ENCODE measurements around the gene AADAC.
"Not testable (repeated sequence)": the region's sequence is repeated elsewhere in the genome, so short reads cannot be mapped to it uniquely, and the experiment has no call there.

AADAC gene

GRCh38 chr3:151845306-151845905 lies 31.5 kb downstream of the AADAC start:
- H3K4me1 ChIP-seq (ENCODE audit: control insufficient read depth in 1 of 2, insufficient read depth in 2 of 2, low read length in 2 of 2): no peaks in the 10 kb centered on the region
- H3K4ac ChIP-seq (ENCODE audit: low read depth, low read length): no peak overlapping the region
- H2BK5ac ChIP-seq (ENCODE audit: low read depth, low read length, poor library complexity): no peak overlapping the region
- H4K12ac ChIP-seq (ENCODE audit: low read depth, low read length): no peak overlapping the region
- H3K9me3 ChIP-seq (ENCODE audit: insufficient read depth, low read depth, low read length): no peaks in the 10 kb centered on the region
- no peak overlapping the region for H3K14ac ChIP-seq (ENCODE audit: low read length)
- no peaks in the 10 kb centered on the region for H3K79me2 ChIP-seq (ENCODE audit: control insufficient read depth, insufficient read depth, low read length, poor library complexity)
- H3K9ac ChIP-seq (ENCODE audit: low read length): no peak overlapping the region
- H4K8ac ChIP-seq (ENCODE audit: low read depth, low read length): no peak overlapping the region
- DNase-seq: no peak
- no CpG with 5 or more reads among the region's 3 CpGs for WGBS (ENCODE audit: extremely low coverage, insufficient coverage, insufficient read length)
- H2BK120ac ChIP-seq (ENCODE audit: insufficient read depth, low read length, poor library complexity): no peak overlapping the region
- no peak overlapping the region for H3K4me3 ChIP-seq (ENCODE audit: low read depth, low read length)
- no peak overlapping the region for H3K27ac ChIP-seq (ENCODE audit: low read depth, low read length)
- no peak overlapping the region for H2AFZ ChIP-seq (ENCODE audit: insufficient read depth, low read length, poor library complexity)
- H3K18ac ChIP-seq (ENCODE audit: low read length): no peak overlapping the region
- no peaks in the 10 kb centered on the region for H3K36me3 ChIP-seq (ENCODE audit: control insufficient read depth in 1 of 2, insufficient read depth in 2 of 2, low read length in 2 of 2)
- no peaks in the 10 kb centered on the region for H3K27me3 ChIP-seq (ENCODE audit: insufficient read depth, low read length)
- H4K91ac ChIP-seq (ENCODE audit: low read depth, low read length): no peak overlapping the region
- no peaks in the 10 kb centered on the region for H3K79me1 ChIP-seq (ENCODE audit: low read length)
- H2AK5ac ChIP-seq (ENCODE audit: low read length): no peak overlapping the region
- H3K23ac ChIP-seq (ENCODE audit: low read length): no peak overlapping the region
- H2BK12ac ChIP-seq (ENCODE audit: low read length): no peak overlapping the region
- H3K4me2 ChIP-seq (ENCODE audit: low read length): no peak overlapping the region

- H2BK5ac ChIP-seq (ENCODE audit: low read depth, low read length, poor library complexity): not testable (repeated sequence)
These were observed 36.1 kb downstream of the AADAC start for GRCh38 chr3:151850065-151850464.

GRCh38 chr3:151852074-151852811 lies 38.3 kb downstream of the AADAC start:
- no peak overlapping the region for H3K23ac ChIP-seq (ENCODE audit: low read length)
- no peak overlapping the region for H2BK120ac ChIP-seq (ENCODE audit: insufficient read depth, low read length, poor library complexity)
- no peak overlapping the region for H3K14ac ChIP-seq (ENCODE audit: low read length)
- H4K91ac ChIP-seq (ENCODE audit: low read depth, low read length): no peak overlapping the region
- no peaks in the 10 kb centered on the region for H3K36me3 ChIP-seq (ENCODE audit: control insufficient read depth in 1 of 2, insufficient read depth in 2 of 2, low read length in 2 of 2)
- H3K79me2 ChIP-seq (ENCODE audit: control insufficient read depth, insufficient read depth, low read length, poor library complexity): no peaks in the 10 kb centered on the region
- H3K4me2 ChIP-seq (ENCODE audit: low read length): no peak overlapping the region
- H3K9ac ChIP-seq (ENCODE audit: low read length): no peak overlapping the region
- no peaks in the 10 kb centered on the region for H3K79me1 ChIP-seq (ENCODE audit: low read length)
- no peak overlapping the region for H3K4me3 ChIP-seq (ENCODE audit: low read depth, low read length)
- H2BK5ac ChIP-seq (ENCODE audit: low read depth, low read length, poor library complexity): no peak overlapping the region
- no peak overlapping the region for H3K18ac ChIP-seq (ENCODE audit: low read length)
- H3K4ac ChIP-seq (ENCODE audit: low read depth, low read length): no peak overlapping the region
- no peaks in the 10 kb centered on the region for H3K27me3 ChIP-seq (ENCODE audit: insufficient read depth, low read length)
- H2BK12ac ChIP-seq (ENCODE audit: low read length): no peak overlapping the region
- no peak overlapping the region for H4K8ac ChIP-seq (ENCODE audit: low read depth, low read length)
- H3K4me1 ChIP-seq (ENCODE audit: control insufficient read depth in 1 of 2, insufficient read depth in 2 of 2, low read length in 2 of 2): peaks cover 0 to 3% of the 10 kb centered on the region in 2 experiments
- no peak overlapping the region for H2AK5ac ChIP-seq (ENCODE audit: low read length)
- no peak for DNase-seq
- WGBS (ENCODE audit: extremely low coverage, insufficient coverage, insufficient read length): no CpG with 5 or more reads among the region's 11 CpGs
- H4K12ac ChIP-seq (ENCODE audit: low read depth, low read length): no peak overlapping the region
- H3K27ac ChIP-seq (ENCODE audit: low read depth, low read length): no peak overlapping the region
- no peak overlapping the region for H2AFZ ChIP-seq (ENCODE audit: insufficient read depth, low read length, poor library complexity)
- peaks cover 1% of the 10 kb centered on the region for H3K9me3 ChIP-seq (ENCODE audit: insufficient read depth, low read depth, low read length)

More at GRCh38 chr3:151850065-151850464, 36.1 kb downstream of the AADAC start:
- not testable (repeated sequence) for H3K4me2 ChIP-seq (ENCODE audit: low read length); H4K91ac ChIP-seq (ENCODE audit: low read depth, low read length); H2AK5ac ChIP-seq (ENCODE audit: low read length); H3K14ac ChIP-seq (ENCODE audit: low read length); H3K4me1 ChIP-seq (ENCODE audit: control insufficient read depth in 1 of 2, insufficient read depth in 2 of 2, low read length in 2 of 2); H3K18ac ChIP-seq (ENCODE audit: low read length); H3K27me3 ChIP-seq (ENCODE audit: insufficient read depth, low read length); DNase-seq; H3K4me3 ChIP-seq (ENCODE audit: low read depth, low read length); H2BK12ac ChIP-seq (ENCODE audit: low read length); H4K12ac ChIP-seq (ENCODE audit: low read depth, low read length); H2BK120ac ChIP-seq (ENCODE audit: insufficient read depth, low read length, poor library complexity); H3K9ac ChIP-seq (ENCODE audit: low read length); H3K79me2 ChIP-seq (ENCODE audit: control insufficient read depth, insufficient read depth, low read length, poor library complexity); H3K27ac ChIP-seq (ENCODE audit: low read depth, low read length); H3K23ac ChIP-seq (ENCODE audit: low read length); H3K36me3 ChIP-seq (ENCODE audit: control insufficient read depth in 1 of 2, insufficient read depth in 2 of 2, low read length in 2 of 2); H4K8ac ChIP-seq (ENCODE audit: low read depth, low read length); H3K9me3 ChIP-seq (ENCODE audit: insufficient read depth, low read depth, low read length); H3K79me1 ChIP-seq (ENCODE audit: low read length); H3K4ac ChIP-seq (ENCODE audit: low read depth, low read length); H2AFZ ChIP-seq (ENCODE audit: insufficient read depth, low read length, poor library complexity)
- no CpG with 5 or more reads among the region's 2 CpGs for WGBS (ENCODE audit: extremely low coverage, insufficient coverage, insufficient read length)

GRCh38 chr3:151856118-151856517 lies 42.2 kb downstream of the AADAC start:
- Histone ChIP-seq H4K91ac (ENCODE audit: low read depth, low read length) (no peak overlapping the region), H2AK5ac (ENCODE audit: low read length) (no peak overlapping the region), H3K23ac (ENCODE audit: low read length) (no peak overlapping the region), H3K36me3 (ENCODE audit: control insufficient read depth in 1 of 2, insufficient read depth in 2 of 2, low read length in 2 of 2) (no peaks in the 10 kb centered on the region), H3K9ac (ENCODE audit: low read length) (no peak overlapping the region), H3K4me3 (ENCODE audit: low read depth, low read length) (no peak overlapping the region), H2BK120ac (ENCODE audit: insufficient read depth, low read length, poor library complexity) (no peak overlapping the region), H4K12ac (ENCODE audit: low read depth, low read length) (no peak overlapping the region), H3K79me1 (ENCODE audit: low read length) (peaks cover 6% of the 10 kb centered on the region), H2AFZ (ENCODE audit: insufficient read depth, low read length, poor library complexity) (no peak overlapping the region), H4K8ac (ENCODE audit: low read depth, low read length) (no peak overlapping the region), H3K4me1 (ENCODE audit: control insufficient read depth in 1 of 2, insufficient read depth in 2 of 2, low read length in 2 of 2) (peaks cover 0 to 3% of the 10 kb centered on the region in 2 experiments), H3K14ac (ENCODE audit: low read length) (no peak overlapping the region), H3K9me3 (ENCODE audit: insufficient read depth, low read depth, low read length) (peaks cover 1% of the 10 kb centered on the region), H3K18ac (ENCODE audit: low read length) (no peak overlapping the region), H3K4me2 (ENCODE audit: low read length) (no peak overlapping the region), H2BK5ac (ENCODE audit: low read depth, low read length, poor library complexity) (no peak overlapping the region), H3K4ac (ENCODE audit: low read depth, low read length) (no peak overlapping the region), H3K27me3 (ENCODE audit: insufficient read depth, low read length) (no peaks in the 10 kb centered on the region), H3K27ac (ENCODE audit: low read depth, low read length) (no peak overlapping the region), H3K79me2 (ENCODE audit: control insufficient read depth, insufficient read depth, low read length, poor library complexity) (no peaks in the 10 kb centered on the region), H2BK12ac (ENCODE audit: low read length) (no peak overlapping the region)
- no CpG with 5 or more reads among the region's 3 CpGs for WGBS (ENCODE audit: extremely low coverage, insufficient coverage, insufficient read length)
- DNase-seq: peak in 1 of 2 donors; percentile 55
